Stimulated activated CD4-positive, alpha-beta T cell treated with anti-CD3 and anti-CD28 coated beads, Interleukin-15, amount 100 ng/mL, for 48 hours (primary cell): ENCODE results near the gene ACTA2.

Experiments
- DNase-seq, 2 donors: peaks; one replicate each; pipeline ENCODE4 v3.0.0-alpha.2; 2020; ENCODE audit warnings: low read depth in 2 of 2

Gene ACTA2

DNA sequence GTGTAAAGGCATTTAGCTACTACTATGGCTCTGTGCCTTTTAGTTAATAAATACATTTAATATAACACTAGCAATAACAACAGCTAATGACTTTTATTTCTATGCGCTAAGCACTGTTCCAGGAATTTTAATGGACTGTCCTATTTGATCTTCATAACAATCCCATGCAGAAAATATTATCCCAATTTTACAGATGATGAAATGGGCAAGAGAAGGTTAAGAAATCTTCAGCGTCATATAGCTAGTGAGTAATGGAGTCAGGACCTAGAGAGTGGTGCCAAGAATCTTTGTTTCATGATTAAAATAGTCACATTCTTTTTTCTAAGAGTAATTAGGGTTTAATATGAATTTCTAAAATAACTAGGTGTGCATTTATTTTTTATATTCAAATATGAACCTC is 32.4 kb downstream of the ACTA2 start:
- no peak for DNase-seq

DNA sequence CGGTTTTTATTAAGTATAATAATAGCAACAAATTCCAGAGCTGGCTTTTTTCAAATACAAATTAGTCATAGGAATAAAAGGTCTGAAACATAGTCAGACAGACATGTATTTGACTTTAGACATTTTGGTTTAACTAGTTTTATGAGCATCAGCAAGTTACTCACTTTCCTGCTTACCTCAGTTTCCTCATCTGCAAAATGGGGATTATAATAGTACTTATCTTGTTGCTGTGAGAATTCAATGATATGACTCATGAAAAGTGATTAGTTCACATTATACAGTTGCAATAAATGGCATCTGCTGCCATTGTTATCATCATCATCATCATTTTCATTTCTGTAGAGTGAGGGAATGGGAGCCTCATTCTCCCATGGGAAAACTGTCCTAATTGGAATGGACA is 33.5 kb downstream of the ACTA2 start:
- no peak for DNase-seq

DNA sequence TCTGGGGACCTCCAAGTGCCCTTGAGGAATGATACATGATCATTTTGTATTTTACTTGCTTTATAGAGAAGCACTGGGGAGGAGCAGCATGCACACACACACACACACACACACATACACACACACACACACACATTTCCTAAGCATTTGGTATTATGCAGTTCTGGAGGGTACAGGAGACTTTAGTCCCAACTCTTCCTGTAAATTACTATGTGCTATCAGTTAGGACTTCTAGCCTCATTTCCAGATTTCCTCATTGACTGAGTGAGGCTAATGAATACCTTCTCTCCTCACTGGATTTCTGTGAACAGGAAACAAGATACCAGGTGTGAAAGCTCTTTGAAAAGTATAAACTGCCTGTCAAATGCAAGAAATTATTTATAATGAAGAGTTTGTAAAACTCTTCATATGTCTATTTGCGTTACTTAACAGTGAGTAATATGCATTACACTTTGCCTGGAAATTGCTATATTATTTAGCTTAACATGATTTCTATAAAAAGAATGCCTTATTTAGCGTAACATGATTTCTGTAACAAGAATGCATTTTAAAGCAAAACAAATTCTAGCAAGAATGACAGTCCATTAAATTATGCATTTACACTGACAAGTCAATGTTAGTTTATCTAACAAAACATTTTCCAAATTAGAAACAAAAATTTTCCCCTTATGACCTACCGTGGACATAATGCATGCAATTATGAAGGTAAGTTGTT is 34.2 kb downstream of the ACTA2 start:
- DNase-seq, result no peak

DNA sequence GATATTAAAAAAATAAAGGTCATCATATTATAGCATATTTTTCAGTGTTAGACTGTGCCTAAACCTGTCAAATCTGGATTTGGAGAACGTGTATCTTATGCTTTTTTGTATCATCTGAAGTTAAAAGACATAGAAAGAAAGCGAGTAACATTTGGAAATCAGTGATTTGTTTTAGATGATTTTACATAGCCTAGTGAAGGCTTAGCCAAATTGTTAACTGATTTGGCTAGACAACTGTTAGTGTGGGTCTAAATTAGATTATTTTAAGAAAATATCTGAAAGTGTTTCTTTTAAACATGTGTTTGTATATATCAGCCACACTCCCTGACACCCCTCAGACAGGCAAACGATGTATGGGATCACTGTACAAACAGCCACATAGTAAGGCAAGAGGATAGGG is 35.6 kb downstream of the ACTA2 start:
- no peak for DNase-seq

DNA sequence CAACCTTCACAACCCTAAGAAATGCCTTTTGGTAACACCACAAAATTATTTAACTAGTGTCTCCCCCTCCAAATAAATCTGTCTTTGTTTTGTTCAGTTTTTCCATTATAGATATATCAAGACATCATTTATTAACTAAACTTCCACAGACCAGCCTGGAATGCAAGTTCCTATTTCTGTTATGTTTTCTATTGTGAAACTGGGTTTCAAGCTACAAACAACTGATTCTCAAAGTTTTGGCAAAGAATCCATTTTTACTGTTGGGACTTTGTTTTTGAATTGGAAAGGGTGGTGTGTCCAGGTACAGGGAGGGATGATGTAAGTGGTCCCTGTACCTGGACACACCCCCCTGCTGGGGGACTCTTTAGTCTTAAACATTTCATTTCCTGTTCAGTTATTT is 36.3 kb downstream of the ACTA2 start:
- DNase-seq, result no peak

DNA sequence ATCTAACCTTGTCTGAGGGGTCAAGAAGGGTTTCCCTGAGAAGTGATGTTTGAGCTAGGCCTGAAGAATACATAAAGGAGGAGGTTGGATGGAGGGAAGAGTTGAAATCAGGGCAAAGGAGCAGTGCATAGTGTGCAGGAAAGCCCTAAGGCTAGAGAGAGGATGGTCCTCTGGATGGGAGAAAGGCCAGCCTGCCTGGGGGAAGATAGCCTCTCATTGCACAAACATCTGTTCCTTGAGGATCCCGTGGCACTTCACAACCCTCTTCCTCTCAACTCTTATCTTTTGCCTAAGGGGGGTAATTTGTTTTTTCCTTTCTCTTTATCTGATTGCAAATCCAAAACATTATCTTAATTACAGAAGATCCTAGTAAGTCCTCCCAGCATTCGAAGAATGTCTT is 36.8 kb downstream of the ACTA2 start:
- DNase-seq, result no peak

DNA sequence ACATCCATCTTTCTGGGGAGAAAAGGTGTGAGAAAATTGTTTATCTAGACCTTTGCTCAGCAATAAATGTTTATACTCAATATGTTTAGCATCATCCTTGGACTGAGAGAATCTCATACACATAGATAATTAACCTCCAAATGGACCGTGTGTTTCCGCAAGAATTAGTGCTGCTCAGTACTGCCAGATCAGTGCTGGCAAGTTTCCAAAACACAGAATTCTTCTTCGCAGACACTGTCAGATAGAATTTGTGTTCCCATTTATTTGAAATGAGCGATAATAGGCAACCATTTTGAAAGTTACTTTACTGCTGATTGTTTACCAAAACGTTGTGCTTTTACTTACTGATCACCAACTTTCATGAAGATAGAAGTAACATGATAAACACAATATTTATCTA is 38.8 kb downstream of the ACTA2 start:
- no peak for DNase-seq

DNA sequence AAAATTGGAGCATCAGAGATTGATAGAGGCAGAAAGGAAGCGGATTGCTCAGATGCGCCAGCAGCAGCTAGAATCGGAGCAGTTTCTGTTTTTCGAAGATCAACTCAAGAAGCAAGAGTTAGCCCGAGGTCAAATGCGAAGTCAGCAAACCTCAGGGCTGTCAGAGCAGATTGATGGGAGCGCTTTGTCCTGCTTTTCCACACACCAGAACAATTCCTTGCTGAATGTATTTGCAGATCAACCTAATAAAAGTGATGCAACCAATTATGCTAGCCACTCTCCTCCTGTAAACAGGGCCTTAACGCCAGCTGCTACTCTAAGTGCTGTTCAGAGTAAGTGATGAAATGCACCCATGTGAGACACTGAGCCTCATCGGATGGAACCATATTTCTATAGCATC is 39.4 kb downstream of the ACTA2 start:
- DNase-seq, result no peak

DNA sequence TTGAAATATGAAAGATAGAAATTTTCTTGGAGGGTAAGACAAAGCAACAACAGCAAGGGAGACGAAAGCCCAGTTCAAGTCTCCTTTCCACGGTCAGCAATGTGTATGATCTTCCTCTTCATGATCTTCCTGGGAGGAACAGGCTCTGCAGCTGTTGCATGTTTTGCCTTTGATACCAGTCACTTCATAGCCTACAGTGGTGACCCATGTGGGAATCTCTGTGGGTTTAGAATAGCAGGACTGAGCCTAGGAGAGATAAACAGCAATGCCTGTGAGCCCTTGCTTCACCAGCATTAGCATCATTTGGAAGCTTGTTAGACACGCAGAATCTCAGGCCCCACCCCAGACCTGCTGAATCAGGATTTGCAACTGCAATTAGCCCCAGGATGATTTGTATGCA is 40.7 kb downstream of the ACTA2 start:
- DNase-seq, result no peak

DNA sequence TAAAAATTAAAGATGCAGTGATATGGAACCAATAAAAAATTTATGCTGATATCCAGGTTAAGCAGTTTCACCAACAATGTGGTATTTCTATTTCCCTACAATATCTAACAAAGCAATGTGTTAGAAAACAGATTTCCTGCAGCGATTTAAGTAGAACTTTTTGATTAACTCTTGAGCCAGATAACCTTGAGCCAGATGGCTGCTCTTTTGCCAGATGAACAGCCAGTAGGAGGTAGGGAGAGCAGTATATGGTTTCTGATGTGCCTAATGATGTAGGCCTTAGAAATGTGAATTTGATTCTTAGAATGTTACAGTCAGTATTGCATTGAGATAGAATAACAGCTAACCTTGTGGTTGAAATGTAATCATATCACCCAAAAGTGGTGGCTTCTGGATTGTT is 41.5 kb downstream of the ACTA2 start:
- no peak for DNase-seq

DNA sequence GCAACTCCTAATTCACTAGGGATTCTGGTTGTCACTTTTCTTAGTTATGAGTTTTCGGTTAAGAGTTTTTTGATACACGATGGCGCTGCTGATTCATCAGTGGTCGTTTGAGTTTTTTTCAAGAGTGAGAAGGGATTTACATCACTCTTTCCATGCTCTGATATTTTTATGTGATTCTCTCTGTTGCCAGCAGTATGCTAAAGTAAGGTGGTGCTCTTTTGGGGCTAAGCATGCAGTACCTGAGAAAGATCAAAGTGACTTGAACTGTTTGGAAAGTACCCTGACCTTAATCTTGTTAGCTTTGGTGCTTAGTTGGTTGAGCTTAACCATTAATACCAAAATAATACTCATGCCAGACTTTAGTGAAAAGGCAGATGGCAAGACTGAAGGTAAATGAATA is 44.4 kb downstream of the ACTA2 start:
- DNase-seq, result no peak

DNA sequence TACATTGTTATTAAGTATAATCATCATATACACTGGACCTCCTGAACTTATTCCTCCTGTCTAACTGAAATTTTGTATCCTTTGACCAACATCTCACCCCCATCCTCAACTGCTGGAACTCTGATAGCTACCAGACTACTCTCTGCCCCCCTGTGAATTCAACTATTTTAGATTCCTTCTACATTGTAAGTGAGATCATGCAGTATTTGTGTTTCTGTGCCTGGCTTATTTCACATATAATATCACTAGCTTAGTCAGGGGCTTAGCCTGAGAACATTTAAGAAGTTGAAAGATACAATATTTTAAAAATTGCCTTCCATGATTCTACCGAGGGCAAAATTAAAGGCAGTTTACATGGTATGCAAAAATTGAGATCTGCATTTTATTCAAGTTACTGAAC is 45.7 kb downstream of the ACTA2 start:
- DNase-seq, result no peak

DNA sequence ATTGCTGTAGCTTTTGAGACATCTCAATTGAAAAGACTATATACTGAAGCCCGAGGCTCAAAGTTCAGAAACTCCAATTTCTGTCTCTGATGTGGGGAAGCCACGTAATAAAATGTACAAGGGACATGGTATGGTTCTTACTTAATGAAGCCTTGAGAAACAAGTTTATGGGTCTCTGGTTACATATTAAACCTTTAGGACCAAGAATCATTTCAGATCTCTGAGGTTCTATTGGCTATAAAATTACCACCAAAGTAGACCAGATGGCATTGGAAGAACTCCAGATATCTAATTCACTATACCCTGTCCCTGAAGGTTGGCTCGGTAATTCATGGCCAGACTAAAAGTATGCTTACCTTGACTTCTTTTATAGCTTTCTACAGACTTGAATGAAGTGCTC is 48.9 kb downstream of the ACTA2 start:
- no peak for DNase-seq

DNA sequence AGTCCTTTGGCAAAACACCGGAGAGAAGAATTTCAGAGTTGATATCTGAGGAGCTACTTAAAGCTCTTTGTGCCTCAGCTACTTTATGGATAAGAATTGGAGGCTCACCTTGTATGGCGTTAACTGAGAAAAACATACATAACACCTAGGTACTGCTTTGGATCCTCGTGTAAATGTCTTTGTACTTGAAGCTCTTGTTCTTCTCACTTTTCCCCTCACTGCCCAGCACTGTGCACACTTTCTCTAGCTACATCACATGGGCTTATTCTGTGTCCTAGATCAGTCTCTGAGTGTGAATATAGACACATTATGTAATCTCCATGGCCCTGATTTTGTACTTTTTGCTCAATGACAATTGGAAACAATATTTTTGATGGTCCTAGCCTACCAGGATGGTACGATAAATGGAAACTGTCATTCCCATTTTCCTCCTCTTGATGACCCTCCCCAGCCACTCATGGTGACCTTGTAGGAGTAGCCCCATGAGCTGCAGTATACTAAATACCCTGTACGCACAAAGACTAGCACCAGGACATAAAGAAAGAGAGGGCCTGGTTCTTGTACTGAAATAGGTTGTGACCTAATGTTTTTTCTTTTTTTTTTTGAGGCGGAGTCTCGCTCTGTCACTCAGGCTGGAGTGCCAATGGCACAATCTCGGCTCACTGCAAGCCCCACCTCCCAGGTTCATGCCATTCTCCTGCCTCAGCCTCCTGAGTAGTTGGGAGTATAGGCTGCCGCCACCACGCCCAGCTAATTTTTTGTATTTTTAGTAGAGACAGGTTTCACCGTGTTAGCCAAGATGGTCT is 50.4 kb downstream of the ACTA2 start:
- DNase-seq, result no peak

DNA sequence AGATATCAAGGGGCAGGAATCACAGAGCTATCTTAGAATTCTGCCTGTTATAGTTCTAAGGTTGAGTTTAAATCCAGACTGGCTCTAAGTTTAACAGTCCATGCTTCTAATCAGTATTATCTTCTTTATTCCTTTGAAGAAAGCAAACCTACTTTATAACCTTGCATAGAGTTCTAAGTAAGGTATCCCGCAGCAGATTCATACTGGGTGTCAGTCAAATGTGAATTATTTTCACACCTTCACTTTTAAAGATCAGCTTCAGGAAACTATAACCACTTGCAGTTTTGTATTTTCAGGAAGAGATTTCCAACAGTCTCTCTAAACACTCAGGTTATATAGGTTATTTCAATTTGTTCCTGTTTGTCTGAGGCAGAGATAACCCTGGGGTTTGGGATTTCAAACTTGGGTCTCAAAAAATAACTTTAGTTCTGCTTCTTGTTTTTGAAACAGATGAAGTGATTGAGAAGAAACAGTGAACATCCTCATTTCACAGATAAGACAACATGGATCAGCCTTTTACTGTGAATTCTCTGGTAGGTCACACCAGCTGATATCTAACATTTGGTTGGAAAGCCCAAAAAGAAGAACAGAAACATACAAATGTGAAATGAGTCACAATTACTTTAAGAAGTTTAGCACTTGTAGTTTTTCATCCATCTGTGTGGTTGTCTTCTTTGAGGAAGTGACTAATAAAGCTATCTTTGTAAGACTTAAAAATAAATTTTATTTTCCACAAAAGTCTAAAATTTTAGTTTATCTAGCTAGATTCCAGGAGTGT is 51.2 kb downstream of the ACTA2 start:
- no peak for DNase-seq

DNA sequence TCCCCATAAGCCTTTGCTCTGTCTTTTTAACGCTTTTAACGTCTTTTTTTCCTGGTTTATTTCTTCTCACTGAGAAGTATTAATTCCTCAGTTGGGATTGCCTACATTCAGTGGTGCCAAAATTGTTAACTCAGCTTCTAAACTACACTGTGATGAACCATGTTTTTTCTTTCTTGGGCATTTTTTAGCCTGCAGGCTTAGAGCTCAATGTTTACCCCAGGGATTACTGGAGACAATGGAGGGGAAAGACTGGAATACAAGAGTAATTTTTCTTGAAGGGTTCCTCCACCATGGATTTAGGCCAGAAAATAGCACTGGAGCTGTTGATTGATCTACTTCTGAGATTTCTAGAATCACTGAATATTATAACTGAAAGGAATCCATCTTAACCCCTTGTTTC is 52.7 kb downstream of the ACTA2 start:
- DNase-seq, result no peak

DNA sequence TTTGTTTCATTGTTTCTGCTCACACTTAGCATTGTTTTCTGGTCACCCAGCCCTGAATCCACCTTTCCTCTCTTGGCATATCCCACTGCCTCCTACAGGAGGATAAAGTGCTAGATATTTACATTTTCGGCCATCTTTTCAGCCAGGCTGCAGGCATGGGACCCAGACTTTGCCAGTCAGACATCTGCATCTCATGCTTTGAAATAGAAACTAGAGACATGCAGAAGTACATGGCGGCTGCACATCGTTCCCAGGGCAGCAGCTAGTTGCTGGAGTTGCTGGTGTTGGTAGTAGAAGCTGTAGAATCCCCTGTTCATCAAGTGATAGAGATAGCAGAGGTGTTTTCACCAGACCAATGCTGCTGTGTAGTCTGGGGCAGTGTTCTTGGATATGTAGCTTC is 53.8 kb downstream of the ACTA2 start:
- DNase-seq, result no peak

DNA sequence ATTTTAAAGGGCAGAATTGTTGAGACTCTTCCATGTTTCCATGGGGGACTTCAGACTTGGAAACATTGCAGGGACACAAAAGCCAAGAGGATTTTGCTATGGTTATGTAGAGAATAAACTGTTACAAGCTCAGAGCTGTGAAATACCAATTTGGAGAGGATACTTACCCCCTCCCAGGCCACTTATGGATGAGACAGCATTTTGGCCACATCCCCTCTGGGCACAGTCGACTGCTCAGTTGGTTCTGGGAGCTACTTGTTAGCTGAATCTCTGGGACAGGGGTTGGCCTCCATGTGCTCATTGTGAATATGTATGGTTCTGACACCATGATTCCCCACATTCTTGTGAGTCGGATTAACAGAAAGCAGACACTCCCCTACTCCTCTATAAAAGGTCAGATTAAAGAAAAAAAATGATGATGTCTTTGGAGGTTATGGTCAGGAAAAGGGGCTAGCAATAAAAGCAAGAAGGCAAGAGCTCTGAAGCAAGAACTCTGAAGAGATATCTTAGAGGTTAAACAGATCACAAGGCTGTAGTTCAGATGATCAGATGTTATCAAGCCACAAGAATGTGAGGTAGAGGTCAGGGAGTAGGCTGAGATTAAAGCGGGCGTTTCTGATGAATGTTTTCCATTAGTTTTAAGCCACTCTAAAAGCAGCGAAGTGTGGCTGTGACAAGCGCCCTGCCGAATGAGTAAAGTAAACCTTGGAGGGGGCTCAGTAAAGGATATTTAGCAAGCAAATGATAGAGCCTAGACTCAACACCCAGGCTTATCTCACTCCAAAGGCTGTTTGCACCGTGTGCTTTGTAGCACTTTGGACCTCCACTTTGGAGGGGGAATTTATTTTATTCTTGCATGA is 55.3 kb downstream of the ACTA2 start:
- peak in 1 of 2 donors; percentile 12 for DNase-seq

DNA sequence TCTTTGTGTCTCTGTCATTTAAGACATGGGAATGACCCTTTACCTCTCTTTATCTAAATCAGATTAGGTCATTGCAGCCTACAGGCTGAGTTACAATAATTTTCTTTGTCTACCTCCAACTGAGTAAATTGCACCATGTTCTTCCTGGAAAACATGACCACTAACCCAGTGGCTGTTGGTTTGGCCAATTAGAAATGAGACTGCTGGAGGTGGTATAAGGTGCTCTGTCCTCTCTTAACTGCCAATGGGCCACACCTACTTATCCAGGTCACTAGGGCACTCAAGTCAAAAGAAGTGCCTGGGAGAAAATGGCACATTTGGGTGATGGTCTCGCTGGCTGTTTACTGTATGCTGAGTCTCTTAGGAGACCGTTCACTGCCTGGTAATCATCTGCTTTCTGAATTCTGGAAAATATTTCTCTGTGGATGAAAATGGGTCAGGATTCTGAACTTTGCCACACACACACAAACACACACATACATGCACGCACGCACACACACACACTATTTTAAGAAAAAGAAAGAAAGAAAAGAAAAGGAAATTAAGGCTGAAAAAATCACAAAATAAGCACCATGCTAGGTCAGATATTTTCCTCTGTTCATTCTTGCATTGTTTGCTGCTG is 56.1 kb downstream of the ACTA2 start:
- DNase-seq, result no peak

DNA sequence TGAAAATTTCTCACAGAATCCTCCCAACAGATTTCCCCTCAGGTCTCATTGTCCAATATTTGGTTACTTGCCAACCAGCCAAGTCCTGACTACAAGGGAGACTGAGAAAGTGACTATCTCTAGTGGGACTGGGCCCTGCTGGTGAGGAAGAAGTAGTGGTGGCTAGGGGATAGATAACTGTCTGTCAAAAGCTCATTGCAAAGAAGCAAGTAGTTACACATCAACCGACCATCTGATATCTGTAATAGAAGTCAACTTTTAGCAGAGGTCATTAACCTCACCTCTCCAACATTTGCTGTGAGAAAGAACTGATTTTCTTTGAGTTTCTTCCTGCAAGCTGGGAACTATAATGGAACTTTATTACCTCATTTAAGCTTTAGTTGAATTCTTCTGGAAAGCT is 57.3 kb downstream of the ACTA2 start:
- no peak for DNase-seq

DNA sequence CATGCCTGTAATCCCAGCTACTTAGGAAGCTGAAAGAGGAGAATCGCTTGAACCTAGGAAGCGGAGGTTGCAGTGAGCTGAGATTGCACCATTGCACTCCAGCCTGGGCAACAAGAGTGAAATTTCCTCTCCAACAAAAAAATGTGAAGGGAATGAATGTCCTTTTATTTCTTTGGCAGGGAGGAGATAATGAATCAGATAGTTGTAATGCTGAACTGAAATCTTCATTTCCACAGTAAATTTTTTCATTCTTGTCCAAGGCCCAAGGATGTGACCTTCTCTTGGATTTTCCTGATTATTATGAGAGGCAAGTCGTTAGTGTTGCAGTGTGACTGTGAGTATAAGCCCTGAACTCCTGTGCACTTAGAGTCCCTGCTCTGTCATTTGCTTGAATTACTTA is 59.0 kb downstream of the ACTA2 start:
- no peak for DNase-seq
